AML-193 (cell line): ENCODE data around the gene SUN1.
"Not testable (repeated sequence)": the region's sequence is repeated elsewhere in the genome, so short reads cannot be mapped to it uniquely, and the experiment has no call there.

Experiments
- DNase-seq, 2 experiments: peaks; one replicate each; lab custom pipeline; 2025; lab: John Stamatoyannopoulos, UW

The SUN1 gene

GRCh38 chr7:920351-921070, 88.2 kb downstream of the SUN1 start:
- no peak for DNase-seq

DNA sequence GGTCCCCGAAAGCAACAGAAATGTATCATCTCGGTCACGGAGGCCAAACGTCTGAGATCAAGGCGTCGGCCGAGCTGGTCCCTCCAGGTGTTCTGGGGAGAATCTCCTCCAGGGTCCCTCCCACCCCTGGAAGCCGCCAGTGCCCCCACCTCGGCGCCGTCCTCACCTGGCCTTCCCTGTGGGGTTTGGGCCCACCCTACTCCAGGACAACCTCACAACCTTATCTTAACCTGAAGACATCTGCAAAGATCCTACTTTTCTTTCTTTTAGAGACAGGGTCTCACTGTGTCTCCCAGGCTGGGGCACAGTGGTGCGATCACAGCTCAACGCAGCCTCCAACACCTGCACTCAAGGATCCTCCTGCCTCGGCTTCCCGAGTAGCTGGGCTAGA, 88.8 kb downstream of the SUN1 start:
- DNase-seq: no peak

GRCh38 chr7:921581-922333, 89.5 kb downstream of the SUN1 start:
- DNase-seq: no peak

DNA sequence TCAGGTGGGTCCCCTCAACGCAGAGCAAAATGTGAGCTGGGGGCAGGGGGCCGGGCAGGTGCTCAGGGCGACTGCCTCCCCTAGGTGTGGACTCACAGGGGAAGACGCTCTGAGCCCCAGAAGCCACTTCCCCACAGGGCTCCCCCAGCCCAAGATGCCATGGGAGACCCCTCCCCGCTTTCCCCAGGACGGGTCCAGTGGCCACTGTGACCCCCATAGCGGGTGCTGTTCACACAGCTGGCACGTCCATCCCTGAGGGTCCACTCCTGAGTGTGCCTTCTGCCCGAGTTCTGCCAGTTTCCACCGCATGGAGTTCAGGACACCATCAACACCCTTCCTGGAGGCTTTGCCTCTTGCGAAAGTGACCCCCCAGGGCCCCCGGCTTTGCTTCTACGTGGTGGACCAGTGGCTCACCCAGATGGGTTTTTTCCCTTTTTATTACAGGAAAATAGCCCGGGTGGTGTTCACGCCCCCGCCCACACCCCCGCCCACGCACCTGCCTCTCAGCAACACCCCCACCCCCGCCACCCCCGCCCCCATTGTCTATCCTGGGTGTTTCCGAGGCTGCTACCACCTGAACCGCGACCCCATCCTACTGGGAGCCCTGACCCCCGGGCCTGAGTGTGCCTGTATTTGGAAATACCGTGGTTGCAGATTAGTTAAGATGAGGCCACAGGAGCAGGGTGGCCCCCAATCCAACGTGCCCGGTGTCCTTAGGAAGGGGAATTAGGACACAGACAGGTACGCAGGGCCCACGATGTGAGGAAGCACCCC, 90.2 kb downstream of the SUN1 start:
- no peak for DNase-seq

GRCh38 chr7:923108-924041, 91.1 kb downstream of the SUN1 start:
- peak; percentile 87 to 92 for DNase-seq

DNA sequence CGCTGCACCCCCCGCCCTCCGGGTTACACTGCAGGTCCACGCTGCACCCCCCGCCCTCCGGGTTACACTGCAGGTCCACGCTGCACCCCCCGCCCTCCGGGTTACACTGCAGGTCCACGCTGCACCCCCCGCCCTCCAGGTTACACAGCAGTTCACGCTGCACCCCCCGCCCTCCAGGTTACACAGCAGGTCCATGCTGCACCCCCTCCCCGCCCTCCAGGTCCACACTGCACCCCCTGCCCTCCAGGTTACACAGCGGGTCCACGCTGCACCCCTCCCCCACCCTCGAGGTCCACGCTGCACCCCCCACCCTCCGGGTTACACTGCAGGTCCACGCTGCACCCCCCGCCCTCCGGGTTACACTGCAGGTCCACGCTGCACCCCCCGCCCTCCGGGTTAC, 91.8 kb downstream of the SUN1 start:
- not testable (repeated sequence) for DNase-seq
